ENCODE measurements around the gene MRAS. TPM values are rescaled to one million over a fixed set of nuclear protein-coding genes. Genes with fewer than 3 reads are reported as not detected.

The MRAS gene
- total RNA-seq, 4 donors from 2014 or later, result 107 to 289 (median 171) TPM

- H3K27ac ChIP-seq, result no peak overlapping the region
- no peaks in the 10 kb centered on the region for H3K4me1 ChIP-seq
- H3K9me3 ChIP-seq, result peaks cover 0 to 31% (median 7%) of the 10 kb centered on the region in 4 donors
- no peak overlapping the region for H3K4me3 ChIP-seq
- no peak for TF ChIP-seq CTCF (IDR thresholded peaks at IDR 0.05)
- no peak for TF ChIP-seq EP300 (IDR thresholded peaks at IDR 0.05)
- TF ChIP-seq POLR2A (IDR thresholded peaks at IDR 0.05), result no peak
- 86 to 87% methylated on average over 4 of the region's 4 CpGs for WGBS, 2 donors
- no peaks in the 10 kb centered on the region for H3K36me3 ChIP-seq
- no peaks in the 10 kb centered on the region for H3K27me3 ChIP-seq
- DNase-seq (ENCODE audit: low spot score in 2 of 2), result no peak
These were observed 37.9 kb upstream of the MRAS start for GRCh38 chr3:138310494-138310893.

GRCh38 chr3:138314751-138315150 is 33.6 kb upstream of the MRAS start:
- Histone ChIP-seq H3K4me1 (no peaks in the 10 kb centered on the region), H3K4me3 (no peak overlapping the region), H3K27ac (no peak overlapping the region), H3K27me3 (no peaks in the 10 kb centered on the region), H3K9me3 (peaks cover 0 to 5% (median 2%) of the 10 kb centered on the region in 4 donors), H3K36me3 (no peaks in the 10 kb centered on the region)
- DNase-seq (ENCODE audit: low spot score in 2 of 2), result no peak
- TF ChIP-seq CTCF (IDR thresholded peaks at IDR 0.05) (no peak), POLR2A (IDR thresholded peaks at IDR 0.05) (no peak), EP300 (IDR thresholded peaks at IDR 0.05) (no peak)
- 64 to 69% methylated on average over 1 of the region's 1 CpG for WGBS, 2 donors

- TF ChIP-seq POLR2A (IDR thresholded peaks at IDR 0.05), result no peak
- TF ChIP-seq EP300 (IDR thresholded peaks at IDR 0.05), result no peak
- no peak for TF ChIP-seq CTCF (IDR thresholded peaks at IDR 0.05)
- no peak overlapping the region for H3K4me3 ChIP-seq
- H3K4me1 ChIP-seq, result no peaks in the 10 kb centered on the region
- DNase-seq (ENCODE audit: low spot score in 2 of 2), result no peak
- H3K27ac ChIP-seq, result no peak overlapping the region
- WGBS, 2 donors, result 81 to 90% methylated on average over 1 of the region's 1 CpG
- H3K9me3 ChIP-seq, result no peaks in the 10 kb centered on the region
- no peaks in the 10 kb centered on the region for H3K27me3 ChIP-seq
- H3K36me3 ChIP-seq, result no peaks in the 10 kb centered on the region
These were observed 30.7 kb upstream of the MRAS start for GRCh38 chr3:138317687-138318086.

DNA sequence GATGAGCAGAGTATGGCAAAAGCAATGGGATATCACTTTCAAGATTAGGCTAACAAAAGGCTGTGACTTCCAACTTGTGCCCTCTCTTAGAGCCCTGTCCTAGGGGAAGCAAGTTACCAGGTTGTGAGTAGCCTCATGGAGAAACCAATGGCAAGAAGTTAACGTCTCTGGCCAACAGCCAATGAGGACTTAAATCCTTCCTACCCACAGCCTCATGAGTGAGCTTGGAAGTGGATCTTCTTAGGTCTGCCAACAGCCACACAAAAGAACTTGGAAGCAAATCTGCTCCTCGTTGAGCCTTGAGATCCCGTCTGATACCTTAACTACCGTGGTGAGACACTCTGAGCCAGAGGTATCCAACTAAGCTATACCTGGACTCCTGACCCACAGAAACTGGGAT is 24.4 kb upstream of the MRAS start:
- Histone ChIP-seq H3K9me3 (no peaks in the 10 kb centered on the region), H3K4me1 (peaks cover 0 to 17% (median 2%) of the 10 kb centered on the region in 4 donors), H3K36me3 (no peaks in the 10 kb centered on the region), H3K27ac (peak overlapping the region in 1 of 4 donors; percentile 5), H3K4me3 (no peak overlapping the region), H3K27me3 (no peaks in the 10 kb centered on the region)
- TF ChIP-seq CTCF (IDR thresholded peaks at IDR 0.05) (no peak), EP300 (IDR thresholded peaks at IDR 0.05) (no peak)
- WGBS, 2 donors, result 57 to 85% methylated on average over 4 of the region's 4 CpGs
- DNase-seq (ENCODE audit: low spot score in 2 of 2), result no peak

DNA sequence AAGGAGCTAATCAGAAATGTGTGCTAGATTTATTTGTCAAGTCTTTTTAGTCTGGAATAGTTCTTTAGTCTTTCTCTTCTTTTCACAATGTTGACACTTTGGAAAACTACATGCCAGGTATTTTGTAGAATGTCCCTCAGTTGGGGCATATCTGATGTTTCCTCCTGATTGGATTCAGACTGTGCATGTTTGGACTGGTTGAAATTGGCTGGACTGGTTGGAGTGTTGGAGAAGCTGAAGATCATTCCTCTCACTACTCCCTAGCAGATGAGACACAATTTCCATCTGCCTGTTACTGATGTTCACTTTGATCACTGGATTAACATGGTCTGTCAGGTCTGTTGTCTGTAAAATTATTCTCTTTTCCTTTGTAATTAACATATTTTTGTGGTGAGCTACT is 22.4 kb upstream of the MRAS start:
- TF ChIP-seq EP300 (IDR thresholded peaks at IDR 0.05), result no peak
- TF ChIP-seq CTCF (IDR thresholded peaks at IDR 0.05), result no peak
- TF ChIP-seq POLR2A (IDR thresholded peaks at IDR 0.05), result no peak
- Histone ChIP-seq H3K9me3 (no peaks in the 10 kb centered on the region), H3K4me3 (no peak overlapping the region), H3K27me3 (no peaks in the 10 kb centered on the region), H3K36me3 (no peaks in the 10 kb centered on the region), H3K4me1 (peaks cover 0 to 28% (median 3%) of the 10 kb centered on the region in 4 donors), H3K27ac (no peak overlapping the region)
- no peak for DNase-seq (ENCODE audit: low spot score in 2 of 2)
